Ascending aorta (tissue), 2 donors: Measurements from ENCODE around the gene ANXA6. TPM values are rescaled to one million over a fixed set of nuclear protein-coding genes. Genes with fewer than 3 reads are reported as not detected.

Source experiments
- DNase-seq, 2 donors: peaks; one replicate each; pipeline ENCODE4 v3.0.0-alpha.2; 2019; ENCODE audit warnings: low spot score in 2 of 2
- H3K27ac ChIP-seq, 2 donors: fragments of 200-600 bp; sonication (generic); one replicate each; pipeline ENCODE4 v1.5.1; 2016 to 2017; ENCODE audit warnings: mild to moderate bottlenecking in 1 of 2
- H3K27me3 ChIP-seq: fragments of 200-600 bp; sonication (generic); one replicate; pipeline ENCODE4 v1.5.1; 2017
- H3K36me3 ChIP-seq, 2 donors: fragments of 200-600 bp; sonication (generic); one replicate each; pipeline ENCODE4 v1.5.1; 2016
- H3K4me1 ChIP-seq, 2 donors: fragments of 200-600 bp; sonication (generic); one replicate each; pipeline ENCODE4 v1.5.1; 2016 to 2017; ENCODE audit warnings: mild to moderate bottlenecking in 1 of 2
- H3K4me3 ChIP-seq, 2 donors: fragments of 200-600 bp; sonication (generic); one replicate each; pipeline ENCODE4 v1.5.1; 2016 to 2017; ENCODE audit warnings: mild to moderate bottlenecking in 1 of 2
- H3K9me3 ChIP-seq, 2 donors: fragments of 200-600 bp; sonication (generic); one replicate each; pipeline ENCODE4 v1.5.1; 2016
- intact Hi-C: fragments of 100-400 bp; cut with DNase I; formaldehyde crosslinking; loops from one replicate; pipeline ENCODE4 v1.15.1; 2023
- total RNA-seq: library from RNA; depleted of rRNA; stranded (reverse); fragments of >200 nt; gene quantifications from one replicate; pipeline ENCODE4 v1.1.0, GENCODE V29; 2016
- TF ChIP-seq, protein P1 (sequence below), 3 experiments: fragments of 200-600 bp in 2 of 3; fragments of 450-650 bp in 1 of 3; sonication (generic) in 2 of 3; IDR thresholded peaks; one replicate each; pipeline ENCODE4 v1.5.1; 2016 to 2019; ENCODE audit warnings: antibody characterized with exemption in 3 of 3, mild to moderate bottlenecking in 1 of 3, moderate library complexity in 1 of 3

Gene ANXA6
- total RNA-seq, 1 donor from 2014 or later, result 334 TPM

DNA sequence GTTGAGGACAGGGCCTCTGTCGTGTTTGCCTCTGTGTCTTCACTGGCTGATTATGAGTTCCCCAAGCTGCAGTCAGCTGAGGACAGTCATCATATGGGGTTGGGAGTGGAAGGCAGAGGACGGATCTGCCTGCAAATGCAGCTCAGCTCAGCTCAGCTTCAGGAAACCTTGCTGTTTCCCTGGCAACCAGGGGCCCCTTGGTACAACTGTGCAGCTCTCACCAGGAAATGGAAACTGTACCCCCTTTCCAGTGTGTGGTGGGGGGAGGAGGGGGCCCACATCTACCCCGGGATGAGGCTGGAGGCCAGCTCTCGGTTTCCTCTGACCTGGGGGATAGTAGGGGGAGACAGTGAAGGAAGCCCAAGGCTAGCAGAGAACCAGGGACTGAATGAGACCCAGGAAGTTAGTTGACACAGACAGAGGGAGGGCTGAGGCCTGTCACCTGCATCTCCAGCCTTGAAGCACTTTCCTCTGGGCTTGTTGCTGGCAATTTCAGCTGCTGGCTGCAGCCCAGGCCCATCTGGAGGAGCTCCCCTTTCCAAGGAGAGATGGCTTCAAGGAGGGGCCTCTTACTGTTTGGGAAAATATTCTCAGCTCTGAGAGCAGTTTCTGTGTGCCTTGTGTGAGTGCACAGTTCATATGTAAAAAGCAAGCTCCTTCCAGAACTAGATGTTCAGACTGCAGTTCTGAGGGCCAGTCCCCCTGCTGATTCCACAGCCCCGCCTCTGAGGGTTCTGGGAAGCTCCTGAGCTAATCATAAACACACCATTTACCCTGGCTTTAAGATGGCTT lies 6.9 kb downstream of the ANXA6 start:
- Histone ChIP-seq H3K4me3 (peak overlapping the region in 1 of 2 donors; percentile 26), H3K36me3 (peaks cover 5 to 21% of the 10 kb centered on the region in 2 donors), H3K4me1 (peaks cover 23 to 47% of the 10 kb centered on the region in 2 donors), H3K9me3 (no peaks in the 10 kb centered on the region), H3K27ac (peak overlapping the region; percentile 31 to 74), H3K27me3 (no peaks in the 10 kb centered on the region)
- intact Hi-C loops, result no loop called here
- DNase-seq, result no peak
- TF ChIP-seq, protein P1, sequence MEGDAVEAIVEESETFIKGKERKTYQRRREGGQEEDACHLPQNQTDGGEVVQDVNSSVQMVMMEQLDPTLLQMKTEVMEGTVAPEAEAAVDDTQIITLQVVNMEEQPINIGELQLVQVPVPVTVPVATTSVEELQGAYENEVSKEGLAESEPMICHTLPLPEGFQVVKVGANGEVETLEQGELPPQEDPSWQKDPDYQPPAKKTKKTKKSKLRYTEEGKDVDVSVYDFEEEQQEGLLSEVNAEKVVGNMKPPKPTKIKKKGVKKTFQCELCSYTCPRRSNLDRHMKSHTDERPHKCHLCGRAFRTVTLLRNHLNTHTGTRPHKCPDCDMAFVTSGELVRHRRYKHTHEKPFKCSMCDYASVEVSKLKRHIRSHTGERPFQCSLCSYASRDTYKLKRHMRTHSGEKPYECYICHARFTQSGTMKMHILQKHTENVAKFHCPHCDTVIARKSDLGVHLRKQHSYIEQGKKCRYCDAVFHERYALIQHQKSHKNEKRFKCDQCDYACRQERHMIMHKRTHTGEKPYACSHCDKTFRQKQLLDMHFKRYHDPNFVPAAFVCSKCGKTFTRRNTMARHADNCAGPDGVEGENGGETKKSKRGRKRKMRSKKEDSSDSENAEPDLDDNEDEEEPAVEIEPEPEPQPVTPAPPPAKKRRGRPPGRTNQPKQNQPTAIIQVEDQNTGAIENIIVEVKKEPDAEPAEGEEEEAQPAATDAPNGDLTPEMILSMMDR (IDR thresholded peaks at IDR 0.05), result no peak

DNA sequence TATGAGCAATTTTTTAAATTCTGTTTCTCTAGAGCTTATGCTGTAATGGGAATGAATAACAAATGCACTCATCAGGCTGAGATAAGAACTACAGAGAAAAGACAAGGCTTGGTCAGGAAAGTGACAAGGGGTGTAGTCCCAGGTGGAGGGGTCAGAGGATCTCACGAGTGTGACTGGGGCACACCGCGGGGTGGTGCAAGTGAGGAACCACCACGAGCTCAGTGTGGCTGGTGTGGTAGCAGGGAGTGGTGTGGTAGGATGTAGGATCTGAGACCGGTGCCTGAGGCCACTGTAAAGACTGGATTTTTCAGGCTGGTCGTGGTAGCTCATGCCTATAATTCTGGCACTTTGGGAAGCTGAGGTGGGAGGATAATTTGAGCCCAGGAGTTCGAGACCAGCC lies 9.0 kb downstream of the ANXA6 start:
- Histone ChIP-seq H3K27ac (no peak overlapping the region), H3K9me3 (no peaks in the 10 kb centered on the region), H3K36me3 (peaks cover 10 to 34% of the 10 kb centered on the region in 2 donors), H3K27me3 (no peaks in the 10 kb centered on the region), H3K4me1 (peaks cover 15 to 38% of the 10 kb centered on the region in 2 donors), H3K4me3 (no peak overlapping the region)
- intact Hi-C loops, result no loop called here
- DNase-seq, result no peak
- TF ChIP-seq, protein P1 (IDR thresholded peaks at IDR 0.05), result no peak

DNA sequence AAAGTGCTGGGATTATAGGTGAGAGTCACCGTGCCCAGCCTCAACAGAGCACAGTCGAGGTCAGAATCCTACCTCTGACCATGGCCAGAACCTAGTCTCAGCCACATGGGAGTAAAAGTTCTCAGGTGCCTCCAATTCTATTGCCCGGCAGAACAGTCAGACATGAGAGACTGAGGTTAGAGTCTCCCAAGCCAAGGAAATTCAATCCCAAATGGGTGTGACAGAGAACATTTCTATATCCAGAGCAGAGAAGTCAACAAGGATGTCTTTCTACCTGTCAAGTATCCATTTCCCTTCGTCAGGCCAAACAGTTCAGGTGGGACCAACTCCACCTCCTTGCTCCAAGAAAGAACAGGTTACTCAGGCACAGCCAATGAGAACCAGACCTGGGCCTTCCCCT lies 10.5 kb downstream of the ANXA6 start:
- Histone ChIP-seq H3K9me3 (no peaks in the 10 kb centered on the region), H3K27ac (no peak overlapping the region), H3K36me3 (peaks cover 10 to 39% of the 10 kb centered on the region in 2 donors), H3K27me3 (no peaks in the 10 kb centered on the region), H3K4me1 (peaks cover 14 to 42% of the 10 kb centered on the region in 2 donors), H3K4me3 (no peak overlapping the region)
- intact Hi-C loops, result no loop called here
- TF ChIP-seq, protein P1 (IDR thresholded peaks at IDR 0.05), result no peak
- DNase-seq, result no peak

DNA sequence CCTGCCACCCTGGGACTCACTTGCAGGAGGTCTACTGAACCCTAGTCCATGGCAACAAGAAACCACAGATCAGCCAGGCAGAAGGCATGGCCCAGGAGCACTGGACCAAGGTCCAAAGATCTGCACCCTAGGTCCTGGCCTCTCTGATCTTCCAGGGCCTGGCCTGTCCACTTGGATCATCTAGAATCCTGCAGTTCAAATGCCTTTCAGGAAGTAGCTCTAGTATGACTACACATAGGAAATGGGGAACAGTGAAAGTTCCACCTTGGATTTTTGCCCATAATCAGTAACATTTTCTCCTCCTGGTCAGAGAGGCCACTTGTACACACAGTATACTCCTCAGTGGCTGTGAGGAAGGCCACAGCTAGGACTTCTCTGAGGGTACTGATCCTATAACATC lies 11.5 kb downstream of the ANXA6 start:
- no peak for DNase-seq
- Histone ChIP-seq H3K4me1 (peaks cover 7 to 42% of the 10 kb centered on the region in 2 donors), H3K27ac (no peak overlapping the region), H3K36me3 (peaks cover 10 to 39% of the 10 kb centered on the region in 2 donors), H3K9me3 (no peaks in the 10 kb centered on the region), H3K27me3 (no peaks in the 10 kb centered on the region), H3K4me3 (no peak overlapping the region)
- intact Hi-C loops, result no loop called here
- TF ChIP-seq, protein P1 (IDR thresholded peaks at IDR 0.05), result no peak

DNA sequence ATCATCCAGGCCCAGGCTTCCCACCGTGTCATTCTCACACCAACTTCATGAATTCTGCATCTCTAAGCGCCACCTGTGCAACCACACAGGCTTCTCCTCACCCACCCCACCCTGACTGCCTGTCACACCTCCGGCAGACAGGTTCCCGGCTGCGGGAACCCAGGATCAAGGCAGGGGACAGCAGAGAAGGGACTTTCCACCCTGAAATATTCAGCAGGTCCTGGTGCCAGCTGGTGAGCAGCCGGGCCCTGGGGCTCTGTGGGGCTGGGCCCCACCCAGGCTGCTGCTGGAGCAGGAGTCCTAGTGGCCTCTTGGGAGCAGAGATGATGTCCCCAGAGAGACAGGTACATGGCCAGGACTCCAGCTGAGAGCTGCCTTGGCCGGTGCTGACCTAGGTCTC lies 12.7 kb downstream of the ANXA6 start:
- intact Hi-C loops, result no loop called here
- H3K4me3 ChIP-seq, result no peak overlapping the region
- H3K27me3 ChIP-seq, result no peaks in the 10 kb centered on the region
- DNase-seq, result no peak
- TF ChIP-seq, protein P1 (IDR thresholded peaks at IDR 0.05), result no peak
- no peak overlapping the region for H3K27ac ChIP-seq
- no peaks in the 10 kb centered on the region for H3K9me3 ChIP-seq
- peaks cover 14 to 43% of the 10 kb centered on the region in 2 donors for H3K36me3 ChIP-seq
- peaks cover 0 to 34% of the 10 kb centered on the region in 2 donors for H3K4me1 ChIP-seq
